ENCODE data around the gene RTL3. TPM values are rescaled to one million over a fixed set of nuclear protein-coding genes. Genes with fewer than 3 reads are reported as not detected.

Gene RTL3
- total and polyA plus RNA-seq, 12 donors = 0.03 TPM; not detected in 11

GRCh38 chrX:78618987-78619386, 40.1 kb downstream of the RTL3 start:
- no peaks in the 10 kb centered on the region for H3K36me3 ChIP-seq (replicated peaks in 1 of 2)
- DNase-seq = no peak
- 77 to 100% (median 94%) methylated on average over 2 of the region's 2 CpGs for WGBS, 4 donors
- intact Hi-C loops (cut with DNase I) = no loop called here
- TF ChIP-seq POLR2A (IDR thresholded peaks at IDR 0.05) = no peak
- H3K9me3 ChIP-seq (replicated peaks in 1 of 3) = no peaks in the 10 kb centered on the region
- peaks cover 5% of the 10 kb centered on the region for H3K27me3 ChIP-seq
- no peaks in the 10 kb centered on the region for H3K4me1 ChIP-seq (replicated peaks in 1 of 2)
- H3K4me3 ChIP-seq = no peak overlapping the region
- H3K27ac ChIP-seq = no peak overlapping the region

GRCh38 chrX:78614264-78614663, 44.9 kb downstream of the RTL3 start:
- no peaks in the 10 kb centered on the region for H3K27me3 ChIP-seq
- intact Hi-C loops (cut with DNase I) = no loop called here
- no peak for TF ChIP-seq POLR2A (IDR thresholded peaks at IDR 0.05)
- TF ChIP-seq CTCF (IDR thresholded peaks at IDR 0.05) = no peak
- no peak overlapping the region for H3K4me3 ChIP-seq
- H3K36me3 ChIP-seq (replicated peaks in 1 of 2) = no peaks in the 10 kb centered on the region
- H3K4me1 ChIP-seq (replicated peaks in 1 of 2) = no peaks in the 10 kb centered on the region
- 50 to 87% (median 69%) methylated on average over 1 of the region's 1 CpG for WGBS, 4 donors
- H3K27ac ChIP-seq = no peak overlapping the region
- DNase-seq = no peak
- H3K9me3 ChIP-seq (replicated peaks in 1 of 3) = no peaks in the 10 kb centered on the region

Other genes starting within 250 kb of the RTL3 start
- gene LPAR4, start 88.4 kb upstream of the RTL3 start, total RNA-seq = under 1 TPM in 5 of 9 donors, not detected in 4; 0.26 to 0.89 (median 0.32) TPM
- under 1 TPM in 1 of 3 donors, not detected in 2; 0.09 TPM for gene LPAR4, start 88.4 kb upstream of the RTL3 start, polyA plus RNA-seq

Measured in adrenal gland (tissue), 12 donors.